Omental fat pad (tissue), 4 donors: Measurements from ENCODE around the gene IMP4. TPM values are rescaled to one million over a fixed set of nuclear protein-coding genes. Genes with fewer than 3 reads are reported as not detected.

Source experiments
- ATAC-seq: fragments of 150-250 bp; one replicate; pipeline ENCODE4 v1.9.1; 2016; ENCODE audit warnings: mild to moderate bottlenecking, moderate library complexity; ENCODE audit not compliant: low FRiP score
- DNase-seq: peaks from one replicate; pipeline ENCODE4 v3.0.0-alpha.2; 2019; ENCODE audit warnings: low spot score
- total RNA-seq, 4 donors: library from RNA; depleted of rRNA; stranded (reverse); fragments of >200 nt; gene quantifications; one replicate each; pipeline ENCODE4 v1.1.0, GENCODE V29; 2016
- TF ChIP-seq, protein P1 (sequence below), 3 donors: fragments of 450-650 bp; IDR thresholded peaks; one replicate each; pipeline ENCODE4 v1.5.1; 2016 to 2017; ENCODE audit warnings: antibody characterized with exemption in 3 of 3, mild to moderate bottlenecking in 3 of 3, moderate library complexity in 2 of 3

Gene IMP4
- total RNA-seq, 4 donors from 2014 or later, result 102 to 221 (median 130) TPM

DNA sequence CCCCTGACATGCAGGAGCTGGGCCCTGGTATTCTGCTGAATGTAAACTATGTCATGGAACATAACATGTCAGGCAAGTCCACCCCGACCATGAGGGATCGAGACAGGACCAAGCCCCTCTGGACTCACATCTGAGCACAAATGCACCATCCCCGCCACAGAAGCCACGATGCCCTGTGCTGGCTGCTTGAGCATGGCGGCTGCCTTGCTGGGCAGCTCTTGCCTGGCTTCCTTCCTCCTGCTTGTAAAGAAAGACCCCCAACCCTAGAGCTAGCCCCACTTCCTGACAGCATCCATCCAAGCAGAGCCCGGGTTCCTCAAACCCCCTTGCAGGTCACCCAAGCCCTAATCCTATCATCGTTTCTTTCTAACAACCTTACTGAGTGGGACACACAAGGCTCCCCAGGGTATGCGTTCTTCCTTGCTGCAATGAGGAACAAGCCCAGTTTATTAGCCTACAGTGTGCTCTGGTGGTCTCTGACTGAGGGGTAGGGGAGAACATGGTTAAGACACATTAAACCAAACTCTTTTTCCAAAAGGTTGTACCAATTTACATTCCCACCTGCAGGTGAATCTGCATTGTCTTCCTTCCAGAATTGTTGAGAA is 39.7 kb downstream of the IMP4 start:
- TF ChIP-seq, protein P1, sequence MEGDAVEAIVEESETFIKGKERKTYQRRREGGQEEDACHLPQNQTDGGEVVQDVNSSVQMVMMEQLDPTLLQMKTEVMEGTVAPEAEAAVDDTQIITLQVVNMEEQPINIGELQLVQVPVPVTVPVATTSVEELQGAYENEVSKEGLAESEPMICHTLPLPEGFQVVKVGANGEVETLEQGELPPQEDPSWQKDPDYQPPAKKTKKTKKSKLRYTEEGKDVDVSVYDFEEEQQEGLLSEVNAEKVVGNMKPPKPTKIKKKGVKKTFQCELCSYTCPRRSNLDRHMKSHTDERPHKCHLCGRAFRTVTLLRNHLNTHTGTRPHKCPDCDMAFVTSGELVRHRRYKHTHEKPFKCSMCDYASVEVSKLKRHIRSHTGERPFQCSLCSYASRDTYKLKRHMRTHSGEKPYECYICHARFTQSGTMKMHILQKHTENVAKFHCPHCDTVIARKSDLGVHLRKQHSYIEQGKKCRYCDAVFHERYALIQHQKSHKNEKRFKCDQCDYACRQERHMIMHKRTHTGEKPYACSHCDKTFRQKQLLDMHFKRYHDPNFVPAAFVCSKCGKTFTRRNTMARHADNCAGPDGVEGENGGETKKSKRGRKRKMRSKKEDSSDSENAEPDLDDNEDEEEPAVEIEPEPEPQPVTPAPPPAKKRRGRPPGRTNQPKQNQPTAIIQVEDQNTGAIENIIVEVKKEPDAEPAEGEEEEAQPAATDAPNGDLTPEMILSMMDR (IDR thresholded peaks at IDR 0.05), result no peak
- DNase-seq (no peak), ATAC-seq (no peak)

DNA sequence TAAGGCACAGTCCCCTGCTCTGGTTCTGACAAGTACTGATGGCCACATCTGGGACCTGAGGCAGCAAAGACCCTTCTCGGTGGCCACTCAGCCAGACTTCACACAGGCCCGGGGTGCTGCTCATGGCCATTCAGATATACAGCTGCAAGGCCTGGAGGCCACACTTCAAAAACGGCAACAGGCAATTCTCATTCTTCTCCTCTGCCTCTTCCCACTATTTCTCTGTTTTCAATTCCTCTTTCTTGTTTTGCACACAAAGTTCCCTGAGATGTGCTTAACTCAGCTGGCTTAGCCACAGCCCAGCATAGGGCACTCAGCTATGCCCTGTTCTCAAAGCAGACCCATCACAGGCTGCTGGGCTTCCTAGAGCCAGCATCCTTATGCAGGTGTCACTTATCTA is 43.0 kb downstream of the IMP4 start:
- ATAC-seq (no peak), DNase-seq (no peak)
- TF ChIP-seq, protein P1 (IDR thresholded peaks at IDR 0.05), result no peak

DNA sequence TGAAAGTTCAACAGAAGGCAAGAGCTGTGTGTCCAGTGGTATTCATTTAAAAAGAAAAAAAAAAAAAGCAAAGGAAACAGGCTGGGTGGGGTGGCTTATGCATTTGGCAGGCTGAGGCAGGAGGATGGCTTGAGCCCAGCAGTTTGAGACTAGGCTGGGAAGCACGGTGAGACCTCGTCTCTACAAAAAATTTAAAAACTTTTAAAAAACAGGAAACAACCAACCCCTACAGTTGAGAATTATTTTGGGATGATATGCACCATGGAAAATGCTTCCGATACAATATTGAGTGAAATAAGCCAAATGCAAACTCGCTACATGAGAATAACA is 44.3 kb downstream of the IMP4 start:
- TF ChIP-seq, protein P1 (IDR thresholded peaks at IDR 0.05), result no peak
- DNase-seq (no peak), ATAC-seq (no peak)

DNA sequence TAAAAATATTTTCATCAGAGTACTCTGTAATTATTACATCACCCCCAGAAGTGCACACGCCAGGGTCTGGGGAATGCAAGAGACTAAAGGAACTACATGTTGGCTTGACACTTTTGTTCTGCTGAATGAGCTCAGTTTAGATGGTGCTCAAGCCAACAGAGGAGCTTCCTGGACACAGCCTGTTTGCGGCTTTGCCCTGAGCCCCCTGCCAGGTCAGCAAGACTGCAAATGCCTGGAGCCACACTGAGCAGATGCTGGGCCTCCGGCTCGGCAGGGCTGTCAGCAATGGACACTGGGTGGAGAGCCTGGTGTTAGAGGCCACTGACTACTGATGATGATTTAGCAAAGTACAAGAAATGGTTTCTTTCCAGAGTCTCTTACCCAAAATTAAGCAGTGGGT is 45.1 kb downstream of the IMP4 start:
- no peak for DNase-seq
- TF ChIP-seq, protein P1 (IDR thresholded peaks at IDR 0.05), result no peak
- no peak for ATAC-seq

DNA sequence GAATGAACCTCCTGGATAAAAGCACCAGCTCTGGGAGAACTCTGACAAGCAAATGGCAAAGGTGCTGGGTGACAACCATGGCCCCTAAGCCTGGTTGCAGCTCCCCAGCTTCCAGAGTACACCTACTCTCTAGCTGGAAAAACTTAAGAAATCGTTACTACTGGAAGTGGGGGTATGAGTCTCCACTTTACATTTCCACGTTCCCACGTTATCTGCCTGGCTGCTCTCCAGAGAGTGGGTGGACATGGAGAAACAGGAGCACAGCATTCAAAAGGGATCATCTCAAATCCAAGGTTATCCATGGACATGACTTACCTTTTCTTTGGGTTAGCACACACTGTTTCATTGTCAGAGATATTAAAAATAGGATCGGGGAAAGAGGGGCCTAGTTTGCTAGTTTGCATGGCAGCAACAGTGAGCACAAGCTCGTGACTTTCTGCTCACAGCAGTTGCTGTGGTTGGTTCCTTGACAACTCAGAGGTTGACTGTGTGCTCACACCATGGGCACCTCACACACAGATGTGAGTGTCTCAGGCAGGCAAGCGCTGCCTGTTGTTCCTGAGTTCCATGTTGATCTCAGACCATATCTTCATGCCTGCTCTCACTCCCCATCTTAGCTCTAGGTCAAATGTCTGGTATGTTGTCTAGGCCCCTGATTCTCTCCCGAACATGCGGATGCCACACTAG is 45.7 kb downstream of the IMP4 start:
- TF ChIP-seq, protein P1 (IDR thresholded peaks at IDR 0.05), result no peak
- DNase-seq (no peak), ATAC-seq (no peak)

DNA sequence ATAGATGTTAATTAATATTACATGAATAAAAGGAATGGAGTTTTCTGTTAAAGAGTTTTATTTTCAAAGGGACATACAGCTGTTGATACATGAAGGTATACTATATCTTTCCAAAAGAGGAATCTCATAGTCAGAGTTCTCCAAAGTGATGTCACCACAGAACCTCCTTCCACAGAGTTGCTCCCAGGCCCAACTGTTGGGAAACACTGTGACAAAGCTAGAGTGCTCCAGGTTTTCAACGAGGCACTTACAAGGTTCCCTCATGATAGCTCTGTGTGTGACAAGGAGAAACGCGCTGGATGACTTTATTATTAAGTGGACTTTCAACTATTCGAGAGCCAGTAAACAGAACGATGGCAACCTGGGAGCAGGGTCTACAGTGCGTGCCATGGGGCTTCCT is 46.7 kb downstream of the IMP4 start:
- TF ChIP-seq, protein P1 (IDR thresholded peaks at IDR 0.05), result no peak
- DNase-seq (no peak), ATAC-seq (no peak)

DNA sequence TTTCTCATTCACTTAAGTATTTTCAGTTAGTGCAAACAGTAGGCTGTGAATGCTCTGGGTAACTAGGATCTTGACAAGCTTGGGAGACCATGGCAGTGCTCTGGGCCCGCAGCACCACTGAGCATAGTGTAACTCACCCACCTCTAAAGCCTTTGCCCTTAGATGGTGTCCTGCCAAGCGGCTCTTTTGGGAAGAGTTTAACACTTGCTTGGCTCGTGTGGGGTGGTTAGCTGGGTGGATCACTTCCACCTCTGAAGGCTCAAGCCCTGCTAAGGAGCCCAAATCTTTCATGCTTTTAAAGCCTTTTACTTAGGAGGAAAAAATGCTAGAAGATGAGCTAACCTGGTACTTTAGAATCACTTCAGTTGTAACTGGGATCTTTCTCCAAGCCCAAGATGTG is 47.1 kb downstream of the IMP4 start:
- no peak for ATAC-seq
- TF ChIP-seq, protein P1 (IDR thresholded peaks at IDR 0.05), result no peak
- DNase-seq, result no peak
